NCI-H748 (cell line): Measurements from ENCODE around the gene SLC5A10.
"Not testable (repeated sequence)": the region's sequence is repeated elsewhere in the genome, so short reads cannot be mapped to it uniquely, and the experiment has no call there.

ENCODE experiments used
- DNase-seq: peaks from one replicate; lab custom pipeline; 2025; ENCODE audit not compliant: unreplicated experiment; lab: John Stamatoyannopoulos, UW

The SLC5A10 gene

DNA sequence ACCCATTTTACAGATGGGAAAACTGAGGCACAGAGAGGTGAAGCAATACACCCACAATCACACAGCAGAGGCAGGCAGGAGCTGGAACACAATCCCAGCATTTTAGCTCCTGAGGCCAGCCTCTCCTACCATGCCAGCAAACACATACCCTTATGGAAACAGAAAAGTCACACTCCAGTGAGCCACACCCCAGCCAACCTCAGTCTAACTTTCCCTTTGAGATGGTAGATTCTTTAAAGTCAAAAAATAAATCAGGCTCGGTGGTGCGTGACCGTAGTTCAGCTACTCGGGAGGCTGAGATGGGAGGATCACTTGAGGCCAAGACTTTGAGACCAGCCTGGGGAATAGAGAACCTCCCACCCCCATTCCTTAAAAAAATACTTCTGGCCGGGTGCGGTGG, 84.2 kb downstream of the SLC5A10 start:
- DNase-seq, result not testable (repeated sequence)

DNA sequence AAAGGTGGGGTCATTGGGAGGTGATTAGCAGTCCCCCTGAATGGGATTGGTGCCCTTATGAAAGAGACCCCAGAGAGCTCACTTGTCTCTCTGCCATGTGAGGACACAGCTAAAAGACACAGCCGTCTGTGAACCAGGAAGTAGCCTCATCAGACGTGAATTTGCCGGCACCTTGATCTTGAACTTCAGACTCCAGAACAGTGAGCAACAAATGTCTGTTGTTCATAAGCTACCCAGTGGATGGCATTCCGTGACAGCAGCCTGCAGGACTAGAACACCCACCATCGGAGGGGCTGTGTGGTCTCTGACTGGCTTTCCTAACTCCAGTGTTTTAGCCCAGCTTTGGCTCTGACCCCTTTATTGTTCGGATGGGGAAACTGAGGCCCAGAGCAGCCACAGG, 85.6 kb downstream of the SLC5A10 start:
- not testable (repeated sequence) for DNase-seq

DNA sequence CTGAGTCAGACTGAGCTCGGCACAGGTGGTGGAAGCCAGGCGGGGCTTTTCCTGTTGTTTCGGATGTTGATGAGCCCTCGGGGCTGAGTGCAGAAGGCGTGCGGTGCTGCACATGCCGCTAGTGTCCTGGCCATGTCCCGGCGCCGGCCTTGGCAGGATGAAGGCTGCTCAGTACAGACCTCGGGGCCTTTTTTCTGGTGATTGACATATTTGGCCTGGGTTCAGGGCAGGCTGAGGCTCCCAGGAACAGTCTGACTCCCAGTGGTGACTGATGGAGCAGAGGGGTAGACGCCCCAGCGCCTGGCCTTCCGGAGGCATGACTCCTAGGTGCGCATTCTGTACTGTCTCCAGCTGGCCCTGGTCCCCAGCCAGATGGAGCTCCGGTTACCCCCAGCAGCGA, 86.0 kb downstream of the SLC5A10 start:
- DNase-seq, result not testable (repeated sequence)

DNA sequence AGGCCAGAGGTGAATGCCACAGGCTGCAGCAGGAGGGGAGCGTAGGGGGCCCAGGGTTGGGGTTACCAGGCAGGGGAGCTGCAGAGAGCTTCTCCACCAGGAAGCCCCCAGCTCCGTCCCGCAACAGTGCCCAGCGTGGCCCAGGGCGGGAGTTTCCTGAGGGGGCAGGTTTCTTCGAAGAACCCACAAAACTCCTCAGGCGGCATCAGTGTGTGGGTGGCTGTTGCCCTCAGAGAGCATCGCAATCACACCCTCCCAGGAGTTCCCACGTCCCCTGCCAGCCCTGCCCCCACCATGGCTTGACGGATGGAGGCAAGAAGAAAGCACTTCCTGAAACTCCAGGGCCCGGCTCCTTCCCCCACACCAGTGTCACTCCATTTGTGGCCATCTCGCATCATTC, 86.8 kb downstream of the SLC5A10 start:
- DNase-seq, result not testable (repeated sequence)

DNA sequence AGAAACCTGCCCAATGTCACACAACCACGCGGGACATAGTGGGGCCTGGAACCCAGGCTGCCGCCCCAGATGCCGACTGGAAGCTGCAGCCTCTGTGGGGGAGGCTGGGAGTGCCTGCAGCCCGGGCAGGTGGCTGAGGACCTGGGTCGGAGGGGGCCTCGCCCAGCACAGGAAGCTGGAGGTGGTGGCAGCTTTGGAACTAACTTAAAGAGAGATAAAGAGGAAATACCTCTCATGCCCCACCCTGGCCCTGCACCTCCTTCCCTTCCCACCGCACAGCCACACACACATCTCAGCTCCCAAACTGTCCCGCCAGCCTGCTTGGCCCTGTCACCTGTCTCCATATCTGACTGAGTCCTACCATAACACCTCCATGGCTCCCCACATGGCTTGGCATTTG, 88.4 kb downstream of the SLC5A10 start:
- not testable (repeated sequence) for DNase-seq

DNA sequence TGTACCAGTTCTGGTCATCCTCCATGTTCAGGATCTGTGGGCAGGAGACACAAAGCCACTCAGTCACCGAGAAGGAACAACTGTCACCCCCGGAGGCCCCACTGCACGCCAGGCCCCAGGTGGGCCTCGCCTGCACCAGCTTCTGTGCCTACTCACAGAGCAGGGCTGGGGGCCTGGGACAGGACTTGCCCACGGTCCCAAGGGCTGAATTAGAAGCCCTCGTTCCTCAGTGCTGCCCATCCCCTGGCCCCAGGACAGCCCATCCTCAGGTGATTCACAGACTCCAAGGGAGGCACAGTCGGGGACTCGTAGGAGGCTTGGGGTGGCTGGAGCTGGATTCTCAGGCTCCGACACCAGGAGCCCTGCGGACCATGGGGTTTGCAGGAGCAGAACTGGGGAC, 89.9 kb downstream of the SLC5A10 start:
- DNase-seq, result not testable (repeated sequence)

DNA sequence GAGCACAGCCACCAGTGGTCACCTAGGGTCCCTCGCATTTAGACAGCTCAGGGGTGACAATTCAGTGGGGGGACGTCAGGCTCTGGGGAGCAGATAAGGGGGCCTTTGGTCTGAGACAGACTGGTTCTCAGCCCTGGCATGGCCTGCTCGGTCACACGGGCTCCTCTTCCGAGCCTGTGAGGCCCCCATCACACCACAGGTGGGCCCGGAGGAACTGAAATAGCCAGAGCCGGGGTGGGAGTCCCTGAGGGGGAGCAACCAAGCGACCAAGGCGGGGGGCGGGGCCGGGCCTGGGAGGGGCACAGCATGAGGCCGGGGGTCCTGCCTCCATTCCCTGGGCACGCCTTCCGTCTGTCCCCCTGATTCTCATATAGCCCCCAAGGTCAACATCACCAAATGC, 90.4 kb downstream of the SLC5A10 start:
- DNase-seq, result not testable (repeated sequence)

DNA sequence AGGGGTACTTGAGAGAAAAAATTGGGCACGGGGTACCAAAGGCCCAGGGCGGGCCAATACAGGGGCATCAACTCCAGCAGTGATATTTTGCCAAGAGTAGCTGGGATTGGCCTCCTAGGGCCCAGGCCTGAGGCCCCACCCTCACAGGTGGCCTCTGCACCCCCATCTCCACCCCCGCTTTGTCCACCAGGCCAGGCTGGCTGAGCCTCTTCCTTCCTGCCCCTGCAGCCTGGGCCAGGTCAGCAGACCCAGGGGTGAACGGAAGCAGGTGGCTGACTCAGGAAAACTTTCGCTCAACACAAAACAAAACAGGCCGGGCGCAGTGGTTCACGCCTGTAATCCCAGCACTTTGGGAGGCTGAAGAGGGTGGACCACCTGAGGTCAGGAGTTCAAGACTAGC, 91.1 kb downstream of the SLC5A10 start:
- not testable (repeated sequence) for DNase-seq

DNA sequence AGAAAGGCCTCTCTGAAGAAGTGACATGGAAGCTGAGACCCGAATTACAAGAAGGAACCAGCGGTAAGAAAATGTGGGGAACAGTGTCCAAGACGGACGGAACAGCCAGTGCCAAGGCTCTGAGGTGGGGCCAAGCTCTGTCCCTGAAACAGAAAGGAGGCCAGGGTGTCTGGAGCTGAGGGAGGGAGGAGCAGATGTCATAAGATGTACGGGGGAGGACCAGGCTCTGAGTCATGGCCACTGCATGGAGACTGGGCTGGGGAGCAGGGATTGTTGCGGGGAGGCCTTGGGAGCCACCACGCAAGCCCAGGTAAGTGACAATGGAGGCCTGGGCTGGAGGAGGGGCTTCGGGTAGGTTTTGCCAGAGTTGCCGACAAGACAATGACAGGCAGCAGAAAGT, 92.7 kb downstream of the SLC5A10 start:
- not testable (repeated sequence) for DNase-seq

DNA sequence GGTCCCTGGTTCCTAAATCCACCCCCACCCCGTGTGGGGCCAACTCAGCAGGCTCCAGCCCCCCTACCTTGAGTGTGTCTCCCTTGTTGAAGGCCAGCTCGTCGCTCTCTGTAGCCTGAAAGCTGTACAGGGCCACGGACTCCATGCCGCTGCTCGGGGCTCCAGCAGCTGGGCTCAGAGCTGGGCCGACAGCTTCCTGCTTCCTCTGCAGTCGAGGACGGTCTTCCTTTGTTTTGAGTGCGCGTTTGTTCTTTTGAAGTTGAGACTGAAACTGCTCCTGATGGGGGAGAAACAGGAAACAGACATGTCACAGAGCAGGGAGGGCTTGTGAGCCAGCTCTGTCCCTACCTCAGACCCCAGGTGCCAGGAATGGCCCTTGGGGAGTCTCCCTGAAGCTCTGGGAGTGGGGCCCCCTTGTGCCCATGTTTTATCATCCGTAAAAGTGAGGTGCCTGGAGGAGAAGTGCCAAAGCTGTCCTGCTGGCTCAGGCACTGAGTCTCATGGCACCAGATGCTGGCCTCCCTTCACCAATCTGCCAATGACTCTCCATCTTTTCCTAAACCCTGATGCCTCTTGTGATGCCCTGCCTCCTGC, 94.9 kb downstream of the SLC5A10 start, which contains the start of gene GRAP:
Gene GRAP (minus strand): TSS at position 176 of the 594 bp plus-strand sequence. CDS start 31 bp downstream, at position 145.
- not testable (repeated sequence) for DNase-seq

DNA sequence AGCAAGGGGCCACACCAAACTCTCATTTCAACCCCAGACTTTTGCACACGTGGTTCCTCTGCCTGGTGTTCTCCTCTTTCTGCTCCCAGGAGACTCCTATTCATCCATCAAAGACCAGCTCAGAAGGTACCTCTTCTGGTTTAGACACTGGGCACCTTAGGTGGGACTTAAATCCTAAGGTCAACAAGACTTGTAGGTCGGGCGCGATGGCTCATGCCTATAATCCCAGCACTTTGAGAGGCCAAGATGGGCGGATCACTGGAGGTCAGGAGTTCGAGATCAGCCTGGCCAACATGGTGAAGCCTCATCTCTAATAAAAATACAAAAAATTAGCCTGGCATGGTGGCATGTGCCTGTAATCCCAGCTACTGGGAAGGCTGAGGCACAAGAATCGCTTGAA, 95.5 kb downstream of the SLC5A10 start:
- not testable (repeated sequence) for DNase-seq

DNA sequence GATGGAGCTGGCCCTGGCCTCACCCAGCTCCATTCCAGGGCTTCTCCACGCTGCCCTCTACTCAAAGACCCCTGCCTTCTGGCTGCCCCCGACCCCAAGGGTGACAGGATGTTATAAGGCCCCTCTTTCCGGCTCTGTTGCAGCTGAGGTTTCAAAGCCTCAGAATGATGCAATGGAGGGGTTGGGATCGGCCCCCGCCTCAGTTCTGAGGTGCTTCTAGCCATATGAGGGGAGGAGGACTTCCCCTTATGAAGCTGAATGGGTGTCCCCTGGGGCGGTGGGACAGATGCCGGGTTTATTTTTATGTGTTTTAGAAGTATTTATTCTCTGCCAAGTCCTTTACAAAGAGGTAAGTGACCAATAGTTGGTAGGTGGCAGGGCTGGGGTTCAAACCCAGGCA, 96.9 kb downstream of the SLC5A10 start:
- not testable (repeated sequence) for DNase-seq

DNA sequence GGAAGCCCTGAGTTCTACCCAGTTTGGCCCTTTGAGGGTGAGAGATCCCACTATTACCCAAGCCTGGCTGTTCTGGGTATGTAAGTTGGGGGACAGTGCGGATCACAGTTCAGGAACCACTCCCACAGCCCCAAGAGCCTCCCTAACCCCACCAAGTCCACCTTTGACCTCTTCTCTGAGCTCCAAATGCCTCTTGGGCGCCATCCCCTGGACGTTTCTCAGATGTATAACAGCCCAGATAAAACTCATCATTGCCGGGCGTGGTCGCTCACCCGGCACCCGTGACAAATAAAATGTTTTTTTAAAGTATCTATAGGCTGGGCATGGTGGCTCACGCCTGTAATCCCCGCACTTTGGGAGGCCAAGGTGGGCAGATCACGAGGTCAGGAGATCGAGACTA, 103.5 kb downstream of the SLC5A10 start:
- not testable (repeated sequence) for DNase-seq

DNA sequence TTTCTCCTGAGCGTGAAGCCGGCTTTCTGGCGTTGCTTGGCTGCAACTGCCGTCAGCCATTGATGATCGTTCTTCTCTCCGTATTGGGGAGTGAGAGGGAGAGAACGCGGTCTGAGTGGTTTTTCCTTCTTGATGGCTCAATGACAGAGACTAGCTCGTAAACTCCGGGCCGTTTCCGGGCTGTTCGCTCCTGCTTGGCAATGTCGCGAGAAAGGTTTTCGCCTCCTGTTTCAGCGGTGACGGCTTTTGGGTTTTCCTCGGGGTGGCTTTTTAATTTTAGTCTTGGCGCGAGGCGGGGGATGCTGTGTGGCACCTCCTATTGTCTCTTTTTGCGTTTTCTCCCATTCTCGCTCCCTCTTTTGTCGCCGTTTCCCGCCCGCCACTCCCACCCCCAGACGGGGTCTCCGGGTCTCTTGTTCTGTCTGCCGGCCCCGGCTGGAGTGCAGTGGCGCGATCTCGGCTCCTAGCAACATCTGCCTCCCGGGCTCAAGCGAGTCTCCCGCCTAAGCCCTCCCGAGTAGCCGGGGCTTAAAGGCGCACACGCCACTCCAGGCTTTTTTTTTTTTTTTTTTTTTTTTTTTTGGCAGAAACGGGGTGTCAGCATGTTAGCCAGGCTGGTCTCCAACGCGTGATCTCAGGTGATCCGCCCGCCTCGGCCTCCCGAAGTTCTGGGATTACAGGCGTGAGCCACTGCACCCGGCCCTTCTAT, 110.2 kb downstream of the SLC5A10 start:
- not testable (repeated sequence) for DNase-seq

DNA sequence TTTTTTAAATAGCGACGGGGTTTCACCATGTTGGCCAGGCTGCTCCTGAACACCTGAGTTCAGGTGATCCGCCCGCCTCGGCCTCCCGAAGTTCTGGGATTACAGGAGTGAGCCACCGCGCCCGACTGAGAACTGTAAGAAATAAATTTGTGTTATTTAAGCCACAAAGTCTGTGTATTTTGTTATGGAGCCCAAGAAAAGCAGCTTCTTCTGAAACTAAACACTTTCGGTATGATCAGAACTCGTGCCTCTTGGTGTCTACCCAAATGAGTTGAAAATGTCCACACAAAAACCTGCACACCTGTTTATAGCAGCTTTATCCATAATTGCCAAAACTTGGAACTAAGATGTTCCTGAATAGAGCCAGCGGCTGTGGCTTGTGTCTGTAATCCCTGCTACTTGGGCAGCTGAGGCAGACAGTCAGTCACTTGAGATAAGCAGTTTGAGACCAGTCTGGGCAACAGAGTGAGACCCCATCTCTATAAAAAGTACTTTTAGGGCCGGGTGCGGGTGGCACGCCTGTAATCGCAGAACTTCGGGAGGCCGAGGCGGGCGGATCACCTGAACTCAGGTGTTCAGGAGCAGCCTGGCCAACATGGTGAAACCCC, 110.9 kb downstream of the SLC5A10 start:
- DNase-seq, result not testable (repeated sequence)

DNA sequence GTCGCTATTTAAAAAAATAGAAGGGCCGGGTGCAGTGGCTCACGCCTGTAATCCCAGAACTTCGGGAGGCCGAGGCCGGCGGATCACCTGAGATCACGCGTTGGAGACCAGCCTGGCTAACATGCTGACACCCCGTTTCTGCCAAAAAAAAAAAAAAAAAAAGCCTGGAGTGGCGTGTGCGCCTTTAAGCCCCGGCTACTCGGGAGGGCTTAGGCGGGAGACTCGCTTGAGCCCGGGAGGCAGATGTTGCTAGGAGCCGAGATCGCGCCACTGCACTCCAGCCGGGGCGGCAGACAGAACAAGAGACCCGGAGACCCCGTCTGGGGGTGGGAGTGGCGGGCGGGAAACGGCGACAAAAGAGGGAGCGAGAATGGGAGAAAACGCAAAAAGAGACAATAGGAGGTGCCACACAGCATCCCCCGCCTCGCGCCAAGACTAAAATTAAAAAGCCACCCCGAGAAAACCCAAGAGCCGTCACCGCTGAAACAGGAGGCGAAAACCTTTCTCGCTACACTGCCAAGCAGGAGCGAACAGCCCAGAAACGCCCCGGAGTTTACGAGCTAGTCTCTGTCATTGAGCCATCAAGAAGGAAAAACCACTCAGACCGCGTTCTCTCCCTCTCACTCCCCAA, 111.5 kb downstream of the SLC5A10 start:
- DNase-seq, result not testable (repeated sequence)

DNA sequence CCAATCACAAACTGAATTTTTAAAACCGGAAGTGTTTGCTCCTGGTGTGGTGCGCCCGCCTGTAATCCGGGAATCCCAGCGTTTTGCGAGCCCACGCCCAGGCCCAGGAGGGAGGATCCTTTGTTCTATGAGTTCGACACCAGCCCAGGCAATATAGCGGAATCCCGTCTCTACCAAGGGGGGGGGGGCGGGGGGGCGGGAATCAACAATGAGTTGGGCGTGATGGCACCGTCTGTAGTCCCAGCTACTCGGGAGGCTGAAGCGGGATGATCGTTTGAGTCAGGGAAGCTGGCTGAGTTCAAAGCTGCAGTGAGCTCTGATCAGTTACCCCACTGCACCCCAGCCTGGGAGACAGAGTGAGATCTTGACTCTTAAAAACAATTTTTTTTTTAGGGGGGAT, 112.4 kb downstream of the SLC5A10 start:
- not testable (repeated sequence) for DNase-seq

DNA sequence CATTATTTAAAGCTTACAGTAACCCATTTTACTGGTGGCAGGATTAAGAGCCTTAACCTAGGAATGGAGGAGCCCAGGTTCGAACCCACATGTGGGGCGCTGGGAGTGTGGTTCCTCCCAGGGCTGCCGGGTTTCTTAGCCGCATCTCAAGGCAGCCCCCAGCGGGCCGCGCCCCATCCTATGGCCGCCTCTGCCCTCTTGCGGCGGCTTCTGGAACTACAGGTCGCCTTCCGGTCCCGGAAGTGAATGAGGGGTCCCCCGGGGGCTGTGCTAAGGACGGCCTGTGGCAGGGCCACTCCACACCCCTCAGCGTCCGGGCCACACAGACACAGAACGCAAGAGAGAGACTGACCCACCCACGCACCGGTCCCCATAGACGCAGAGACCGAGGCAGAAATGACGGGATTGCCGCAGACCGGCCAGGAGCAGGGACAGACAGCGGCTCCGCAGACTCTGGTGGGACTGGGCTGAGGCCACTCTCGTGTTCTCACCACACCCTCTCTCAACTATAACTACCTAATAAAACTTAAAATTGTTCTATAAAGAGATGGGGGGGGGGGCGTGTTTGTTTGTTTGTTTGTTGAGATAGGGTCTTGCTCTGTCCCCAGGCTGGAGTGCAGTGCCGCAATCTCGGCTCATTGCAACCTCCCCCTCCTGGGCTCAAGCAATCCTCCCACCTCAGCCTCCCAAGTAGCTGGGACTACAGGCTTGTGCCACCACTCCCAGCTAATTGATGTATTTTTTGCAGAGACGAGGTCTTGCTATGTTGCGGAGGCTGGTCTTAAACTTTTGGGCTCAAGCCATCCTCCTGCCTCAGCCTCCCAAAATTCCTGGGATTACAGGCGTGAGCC, 118.6 kb downstream of the SLC5A10 start:
- not testable (repeated sequence) for DNase-seq
